PC-9 (cell line): Measurements from ENCODE around the gene KCNV2. TPM values are rescaled to one million over a fixed set of nuclear protein-coding genes. Genes with fewer than 3 reads are reported as not detected.

Experiments used
- BruUV-seq: library from RNA; stranded (reverse); fragments of 400-500 nt; replicated peaks from 2 replicates; lab custom pipeline; 2021; lab: Mats Ljungman, UMichigan
- CTCF ChIA-PET: fragments of 300-600 bp; sonication (Branson Sonifier 250); formaldehyde crosslinking; loops from one replicate; lab custom pipeline; 2022; ENCODE audit warnings: antibody characterized with exemption; lab: Charles Lee
- POLR2A ChIA-PET: fragments of 300-600 bp; sonication (Branson Sonifier 250); formaldehyde crosslinking; loops from one replicate; lab custom pipeline; 2022; ENCODE audit warnings: antibody characterized with exemption; ENCODE audit not compliant: unreplicated experiment; lab: Charles Lee
- DNase-seq, 2 experiments: peaks; one replicate each; pipeline versions ENCODE4 v3.0.0 to v3.0.0-alpha.2; 2015 to 2022; ENCODE audit warnings: mixed read lengths in 1 of 2
- H2AFZ ChIP-seq: fragments of 200-600 bp; sonication (generic); 2 replicates; pipeline ENCODE4 v1.8.1; 2017; ENCODE audit warnings: antibody characterized with exemption
- H3F3A ChIP-seq: fragments of 200-600 bp; sonication (generic); 2 replicates; pipeline ENCODE4 v1.8.1; 2017; ENCODE audit warnings: antibody characterized with exemption, mild to moderate bottlenecking, low read depth; ENCODE audit not compliant: insufficient read depth
- H3K27ac ChIP-seq: fragments of 200-600 bp; sonication (generic); 2 replicates; pipeline ENCODE4 v1.6.1; 2016; ENCODE audit warnings: mixed run types
- H3K27me3 ChIP-seq: fragments of 200-600 bp; sonication (generic); 2 replicates; pipeline ENCODE4 v1.6.1; 2016; ENCODE audit warnings: low read depth, mixed run types; ENCODE audit not compliant: insufficient read depth
- H3K36me3 ChIP-seq: fragments of 200-600 bp; sonication (generic); 2 replicates; pipeline ENCODE4 v1.6.1; 2016; ENCODE audit warnings: low read depth, mixed run types
- H3K4me1 ChIP-seq: fragments of 200-600 bp; sonication (generic); replicated peaks from 2 replicates; pipeline ENCODE4 v1.6.1; 2016; ENCODE audit warnings: mixed run types; ENCODE audit not compliant: insufficient read depth
- H3K4me2 ChIP-seq: fragments of 200-600 bp; sonication (generic); 2 replicates; pipeline ENCODE4 v1.6.1; 2017; ENCODE audit warnings: mixed run types
- H3K4me3 ChIP-seq: fragments of 200-600 bp; sonication (generic); 2 replicates; pipeline ENCODE4 v1.6.1; 2016; ENCODE audit warnings: mixed run types
- H3K79me2 ChIP-seq: fragments of 200-600 bp; sonication (generic); 2 replicates; pipeline ENCODE4 v1.6.1; 2017; ENCODE audit warnings: low read depth, mixed run types
- H3K9me2 ChIP-seq: fragments of 200-600 bp; sonication (generic); 2 replicates; pipeline ENCODE4 v1.8.1; 2017; ENCODE audit warnings: mild to moderate bottlenecking; ENCODE audit not compliant: insufficient read depth
- H3K9me3 ChIP-seq: fragments of 200-600 bp; sonication (generic); 2 replicates; pipeline ENCODE4 v1.8.1; 2016; ENCODE audit warnings: low read depth; ENCODE audit not compliant: insufficient read depth
- H4K20me1 ChIP-seq: fragments of 200-600 bp; sonication (generic); 2 replicates; pipeline ENCODE4 v1.8.1; 2017; ENCODE audit not compliant: insufficient read depth
- CTCF ChIP-seq: fragments of 200-600 bp; sonication (generic); conservative IDR thresholded peaks from 2 replicates; pipeline ENCODE4 v1.6.1; 2017; ENCODE audit warnings: mixed run types, antibody characterized with exemption, mild to moderate bottlenecking, moderate library complexity
- EZH2 ChIP-seq: fragments of 200-600 bp; sonication (generic); IDR thresholded peaks from 2 replicates; pipeline ENCODE4 v1.8.0; 2017; ENCODE audit warnings: antibody characterized with exemption, low read depth
- intact Hi-C: fragments of 100-400 bp; cut with micrococcal nuclease; formaldehyde crosslinking; loops from one replicate; pipeline ENCODE4 v1.10.0; 2022; ENCODE audit not compliant: unreplicated experiment
- total RNA-seq: library from RNA; stranded (reverse); gene quantifications from 2 replicates; pipeline ENCODE4 v1.2.3, GENCODE V29; 2021

Gene KCNV2
- total RNA-seq, 1 experiment from 2014 or later, result not detected

GRCh38 chr9:2742214-2742613, 24.9 kb downstream of the KCNV2 start:
- CTCF ChIA-PET, result no interaction called here
- no TSS peak for BruUV-seq

GRCh38 chr9:2743937-2744529, 26.7 kb downstream of the KCNV2 start:
- POLR2A ChIA-PET, result interaction anchor here (0.5 kb wide), 1 partner anchor 201 kb away, joined by 8 read pairs; no protein-coding TSS in a partner anchor
- Histone ChIP-seq H3K4me2 (no peak overlapping the region), H3F3A (no peaks in the 10 kb centered on the region), H3K27ac (no peak overlapping the region), H3K36me3 (no peaks in the 10 kb centered on the region), H3K79me2 (no peaks in the 10 kb centered on the region), H4K20me1 (no peaks in the 10 kb centered on the region), H3K27me3 (no peaks in the 10 kb centered on the region), H3K4me3 (no peak overlapping the region), H2AFZ (no peak overlapping the region), H3K9me3 (no peaks in the 10 kb centered on the region), H3K4me1 (no peaks in the 10 kb centered on the region), H3K9me2 (no peaks in the 10 kb centered on the region)
- no peak for TF ChIP-seq EZH2
- TF ChIP-seq CTCF, result no peak
- no peak for DNase-seq
- CTCF ChIA-PET, result no interaction called here
- BruUV-seq, result no TSS peak
- intact Hi-C loops, result no loop called here

More at GRCh38 chr9:2742214-2742613, 24.9 kb downstream of the KCNV2 start:
- H3K27ac ChIP-seq, result no peak overlapping the region
- POLR2A ChIA-PET, result no interaction called here
- H3K27me3 ChIP-seq, result no peaks in the 10 kb centered on the region
- H3K36me3 ChIP-seq, result no peaks in the 10 kb centered on the region
- H3K4me1 ChIP-seq, result no peaks in the 10 kb centered on the region
- no peaks in the 10 kb centered on the region for H4K20me1 ChIP-seq
- no peak overlapping the region for H3K4me2 ChIP-seq
- no peak overlapping the region for H2AFZ ChIP-seq
- no peaks in the 10 kb centered on the region for H3K9me3 ChIP-seq
- no peak for DNase-seq
- no peaks in the 10 kb centered on the region for H3K9me2 ChIP-seq
- intact Hi-C loops, result no loop called here
- no peak overlapping the region for H3K4me3 ChIP-seq
- H3F3A ChIP-seq, result no peaks in the 10 kb centered on the region
- no peaks in the 10 kb centered on the region for H3K79me2 ChIP-seq
- TF ChIP-seq CTCF, result no peak
- TF ChIP-seq EZH2, result no peak

GRCh38 chr9:2745560-2746380, 28.5 kb downstream of the KCNV2 start:
- no peak overlapping the region for H3K4me2 ChIP-seq
- no peaks in the 10 kb centered on the region for H3K36me3 ChIP-seq
- no peaks in the 10 kb centered on the region for H4K20me1 ChIP-seq
- CTCF ChIA-PET, result no interaction called here
- H3K27ac ChIP-seq, result no peak overlapping the region
- no peaks in the 10 kb centered on the region for H3K9me2 ChIP-seq
- H3K4me3 ChIP-seq, result no peak overlapping the region
- H2AFZ ChIP-seq, result no peak overlapping the region
- BruUV-seq, result no TSS peak
- no peaks in the 10 kb centered on the region for H3F3A ChIP-seq
- intact Hi-C loops, result no loop called here
- no peak for DNase-seq
- TF ChIP-seq EZH2 (no peak), CTCF (no peak)
- no peaks in the 10 kb centered on the region for H3K4me1 ChIP-seq
- H3K79me2 ChIP-seq, result no peaks in the 10 kb centered on the region
- no peaks in the 10 kb centered on the region for H3K9me3 ChIP-seq
- H3K27me3 ChIP-seq, result no peaks in the 10 kb centered on the region
- POLR2A ChIA-PET, result no interaction called here
